ENCODE data around the gene NUDT14. TPM values are rescaled to one million over a fixed set of nuclear protein-coding genes. Genes with fewer than 3 reads are reported as not detected.

The NUDT14 gene
- total and polyA plus RNA-seq, 2 of the 4 experiments (the other 2 are of a cell fraction) = 5.6 to 9.3 TPM

DNA sequence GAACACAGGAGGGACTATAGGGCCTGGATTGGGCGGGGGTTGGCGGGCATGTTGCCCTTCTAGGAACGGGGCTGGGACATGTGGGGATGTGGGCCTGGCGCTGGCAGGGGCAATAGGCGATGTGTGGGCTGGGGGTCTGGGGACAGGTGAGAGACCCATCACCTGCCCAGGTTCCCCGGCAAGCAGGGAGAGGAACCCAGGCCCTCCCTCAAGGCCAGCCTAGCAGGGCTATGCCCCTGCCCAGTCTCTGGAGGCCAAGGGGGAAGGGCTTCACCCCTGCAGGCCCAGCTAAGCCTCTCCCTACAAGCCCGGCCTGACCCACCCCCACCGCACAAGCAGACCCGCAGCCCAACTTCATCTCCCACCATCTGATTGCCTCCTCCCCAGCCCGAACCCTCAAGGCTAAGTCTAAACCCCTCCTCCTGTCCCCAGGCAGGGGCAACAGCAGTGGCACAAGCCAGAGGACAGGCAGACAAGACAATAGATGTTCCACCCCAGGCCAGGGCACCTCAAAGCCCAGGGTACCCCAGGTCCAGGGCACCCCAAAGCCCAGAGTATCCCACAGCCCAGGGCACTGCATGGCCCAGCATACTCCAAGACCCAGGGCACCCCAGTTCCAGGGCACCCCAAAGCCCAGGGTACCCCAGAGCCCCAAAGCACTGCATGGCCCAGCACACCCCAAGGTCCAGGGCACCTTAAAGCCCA, 19.0 kb downstream of the NUDT14 start:
- Histone ChIP-seq H3K56ac (ENCODE audit: extremely low read depth, insufficient read depth, low read length) (no peak overlapping the region), H3K27me3 (ENCODE audit: control insufficient read depth, insufficient read depth, low read length) (peaks cover 15% of the 10 kb centered on the region), H2AK5ac (ENCODE audit: low read depth, low read length) (no peak overlapping the region), H3K4me3 (ENCODE audit: insufficient read depth, low read depth, low read length) (no peak overlapping the region), H2BK15ac (ENCODE audit: low read depth, low read length) (no peak overlapping the region), H4K91ac (ENCODE audit: insufficient read depth, low read depth, low read length) (no peak overlapping the region), H4K8ac (ENCODE audit: low read depth in 2 of 2, low read length in 2 of 2) (no peak overlapping the region), H2AK9ac (replicated peaks; ENCODE audit: low read depth, low read length, poor library complexity) (no peak overlapping the region), H3K9me3 (ENCODE audit: control insufficient read depth, insufficient read depth, low read length) (no peaks in the 10 kb centered on the region), H2BK20ac (ENCODE audit: low read depth, low read length) (no peak overlapping the region), H3K36me3 (ENCODE audit: control insufficient read depth, insufficient read depth, low read length) (no peaks in the 10 kb centered on the region), H2AFZ (replicated peaks; ENCODE audit: low read length, poor library complexity) (peak overlapping the region; percentile 61), H3K23ac (ENCODE audit: low read depth, low read length) (no peak overlapping the region), H3K4ac (ENCODE audit: low read depth, low read length) (no peak overlapping the region), H4K20me1 (ENCODE audit: insufficient read depth, low read length) (no peaks in the 10 kb centered on the region), H3K4me1 (ENCODE audit: control insufficient read depth, insufficient read depth, low read length) (no peaks in the 10 kb centered on the region), H3K27ac (ENCODE audit: insufficient read depth, low read length) (no peak overlapping the region), H3K18ac (ENCODE audit: low read depth, low read length) (no peak overlapping the region), H3K9me1 (ENCODE audit: insufficient read depth, low read length) (no peaks in the 10 kb centered on the region), H3K4me2 (ENCODE audit: low read depth, low read length) (no peak overlapping the region), H3K79me1 (ENCODE audit: low read depth in 1 of 2, low read length in 2 of 2) (no peaks in the 10 kb centered on the region), H3K9ac (ENCODE audit: low read depth, low read length) (no peak overlapping the region), H2BK5ac (ENCODE audit: low read depth, low read length, poor library complexity, severe bottlenecking) (no peak overlapping the region), H4K5ac (ENCODE audit: low read depth, low read length) (no peak overlapping the region), H3K14ac (replicated peaks; ENCODE audit: low read depth, low read length) (no peak overlapping the region), H2BK120ac (ENCODE audit: low read depth, low read length) (no peak overlapping the region)
- ChIA-PET CTCF (no interaction called here), POLR2A (ENCODE audit: unreplicated experiment) (no interaction called here)
- no peak for TF ChIP-seq MAZ (IDR thresholded peaks at IDR 0.05; ENCODE audit: borderline replicate concordance, low read depth, low read length)
- TF ChIP-seq, protein P1, sequence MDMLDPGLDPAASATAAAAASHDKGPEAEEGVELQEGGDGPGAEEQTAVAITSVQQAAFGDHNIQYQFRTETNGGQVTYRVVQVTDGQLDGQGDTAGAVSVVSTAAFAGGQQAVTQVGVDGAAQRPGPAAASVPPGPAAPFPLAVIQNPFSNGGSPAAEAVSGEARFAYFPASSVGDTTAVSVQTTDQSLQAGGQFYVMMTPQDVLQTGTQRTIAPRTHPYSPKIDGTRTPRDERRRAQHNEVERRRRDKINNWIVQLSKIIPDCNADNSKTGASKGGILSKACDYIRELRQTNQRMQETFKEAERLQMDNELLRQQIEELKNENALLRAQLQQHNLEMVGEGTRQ (IDR thresholded peaks at IDR 0.05; ENCODE audit: low read depth, low read length) = no peak
- no peak for TF ChIP-seq RAD21 (IDR thresholded peaks at IDR 0.05; ENCODE audit: low read length)
- TF ChIP-seq, protein P2, sequence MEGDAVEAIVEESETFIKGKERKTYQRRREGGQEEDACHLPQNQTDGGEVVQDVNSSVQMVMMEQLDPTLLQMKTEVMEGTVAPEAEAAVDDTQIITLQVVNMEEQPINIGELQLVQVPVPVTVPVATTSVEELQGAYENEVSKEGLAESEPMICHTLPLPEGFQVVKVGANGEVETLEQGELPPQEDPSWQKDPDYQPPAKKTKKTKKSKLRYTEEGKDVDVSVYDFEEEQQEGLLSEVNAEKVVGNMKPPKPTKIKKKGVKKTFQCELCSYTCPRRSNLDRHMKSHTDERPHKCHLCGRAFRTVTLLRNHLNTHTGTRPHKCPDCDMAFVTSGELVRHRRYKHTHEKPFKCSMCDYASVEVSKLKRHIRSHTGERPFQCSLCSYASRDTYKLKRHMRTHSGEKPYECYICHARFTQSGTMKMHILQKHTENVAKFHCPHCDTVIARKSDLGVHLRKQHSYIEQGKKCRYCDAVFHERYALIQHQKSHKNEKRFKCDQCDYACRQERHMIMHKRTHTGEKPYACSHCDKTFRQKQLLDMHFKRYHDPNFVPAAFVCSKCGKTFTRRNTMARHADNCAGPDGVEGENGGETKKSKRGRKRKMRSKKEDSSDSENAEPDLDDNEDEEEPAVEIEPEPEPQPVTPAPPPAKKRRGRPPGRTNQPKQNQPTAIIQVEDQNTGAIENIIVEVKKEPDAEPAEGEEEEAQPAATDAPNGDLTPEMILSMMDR (conservative IDR thresholded peaks at IDR 0.05; ENCODE audit: low read depth, low read length) = no peak
- TF ChIP-seq, protein P3, sequence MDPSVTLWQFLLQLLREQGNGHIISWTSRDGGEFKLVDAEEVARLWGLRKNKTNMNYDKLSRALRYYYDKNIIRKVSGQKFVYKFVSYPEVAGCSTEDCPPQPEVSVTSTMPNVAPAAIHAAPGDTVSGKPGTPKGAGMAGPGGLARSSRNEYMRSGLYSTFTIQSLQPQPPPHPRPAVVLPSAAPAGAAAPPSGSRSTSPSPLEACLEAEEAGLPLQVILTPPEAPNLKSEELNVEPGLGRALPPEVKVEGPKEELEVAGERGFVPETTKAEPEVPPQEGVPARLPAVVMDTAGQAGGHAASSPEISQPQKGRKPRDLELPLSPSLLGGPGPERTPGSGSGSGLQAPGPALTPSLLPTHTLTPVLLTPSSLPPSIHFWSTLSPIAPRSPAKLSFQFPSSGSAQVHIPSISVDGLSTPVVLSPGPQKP (IDR thresholded peaks at IDR 0.05; ENCODE audit: borderline replicate concordance, low read depth, low read length) = no peak
- TF ChIP-seq NFE2L2 (IDR thresholded peaks at IDR 0.05; ENCODE audit: low read depth, low read length) = no peak
- TF ChIP-seq RCOR1 (IDR thresholded peaks at IDR 0.05; ENCODE audit: insufficient replicate concordance, low read length) = no peak
- TF ChIP-seq FOS (IDR thresholded peaks at IDR 0.05; ENCODE audit: low read depth, low read length) = no peak
- TF ChIP-seq RFX5 (IDR thresholded peaks at IDR 0.05; ENCODE audit: low read depth, low read length) = no peak
- TF ChIP-seq BHLHE40 (IDR thresholded peaks at IDR 0.05; ENCODE audit: low read depth, low read length) = no peak
- no peak for TF ChIP-seq POLR2A (IDR thresholded peaks at IDR 0.05; ENCODE audit: low read depth, low read length)
- no peak for TF ChIP-seq CEBPB (IDR thresholded peaks at IDR 0.05; ENCODE audit: low read depth, low read length)
- no peak for TF ChIP-seq MAFK (IDR thresholded peaks at IDR 0.05; ENCODE audit: low read depth, low read length)
- no peak for TF ChIP-seq CHD1 (IDR thresholded peaks at IDR 0.05; ENCODE audit: low read depth, low read length)
- no peak for TF ChIP-seq SMC3 (IDR thresholded peaks at IDR 0.05; ENCODE audit: low read depth, low read length)
- no peak for ATAC-seq (ENCODE audit: low read depth)
- 64% methylated on average over 3 of the region's 10 CpGs; no CpG with 5 or more reads in 1 of the 2 experiments for WGBS, 2 experiments (ENCODE audit: extremely low coverage in 2 of 2, insufficient read length in 1 of 2)
- dilution Hi-C loops (cut with HindIII; ENCODE audit: low sequenced_read_pairs, unreplicated experiment) (no loop called here), in situ Hi-C loops (cut with MboI; ENCODE audit: low sequenced_read_pairs) (no loop called here), intact Hi-C loops (cut with micrococcal nuclease) (no loop called here)
- BruUV-seq (replicated peaks) = no TSS peak
- no peak for DNase-seq
